GM12878 (cell line): ENCODE results near the gene MVB12B. TPM values are rescaled to one million over a fixed set of nuclear protein-coding genes. Genes with fewer than 3 reads are reported as not detected.

Experiments used
- ATAC-seq: fragments of 200-7000 bp; cut with Tn5 transposase; 3 replicates; pipeline ENCODE4 v1.9.1; 2020; ENCODE audit warnings: mild to moderate bottlenecking, moderate library complexity
- BruUV-seq: library from RNA; stranded (reverse); fragments of 400-500 nt; replicated peaks from 2 replicates; lab custom pipeline; 2021; lab: Mats Ljungman, UMichigan
- CTCF ChIA-PET: fragments of 300-600 bp; sonication (Branson Sonifier 250); formaldehyde crosslinking; extraction: SDS; loops from one replicate; lab custom pipeline; 2021; ENCODE audit warnings: inconsistent platforms; lab: Yijun Ruan, JAX
- POLR2A ChIA-PET: fragments of 350-600 bp; formaldehyde crosslinking; extraction: SDS; loops from one replicate; lab custom pipeline; 2021; ENCODE audit warnings: inconsistent platforms; lab: Charles Lee
- RAD21 ChIA-PET: fragments of 300-600 bp; sonication (Branson Sonifier 250); formaldehyde crosslinking; loops from one replicate; lab custom pipeline; 2023; ENCODE audit warnings: antibody characterized with exemption; ENCODE audit not compliant: unreplicated experiment; lab: Charles Lee
- SMC1A ChIA-PET: fragments of 300-600 bp; sonication (Branson Sonifier 250); formaldehyde crosslinking; loops from one replicate; lab custom pipeline; 2023; ENCODE audit not compliant: unreplicated experiment, uncharacterized antibody; lab: Charles Lee
- DNase-seq: peaks from one replicate; pipeline ENCODE4 v3.0.0-alpha.2; 2011; ENCODE audit warnings: low read depth, low spot score
- FAIRE-seq: peaks from 3 replicates; lab custom pipeline; 2011; peaks lifted over from hg19 to GRCh38; lab: Jason Lieb, UNC
- H2AFZ ChIP-seq: 2 replicates; pipeline ENCODE4 v1.6.0; 2011; ENCODE audit warnings: low read depth, low read length, control low read depth; ENCODE audit not compliant: control insufficient read depth
- H3K27ac ChIP-seq: 2 replicates; pipeline ENCODE4 v1.5.1; 2011; ENCODE audit warnings: control low read depth; ENCODE audit not compliant: control insufficient read depth, insufficient read depth
- H3K27me3 ChIP-seq, 2 experiments: replicated peaks in 1 of 2; 2 replicates each; pipeline versions ENCODE4 v1.6.0 to v1.6.1; 2011; ENCODE audit warnings: low read length in 1 of 2; ENCODE audit not compliant: control insufficient read depth in 2 of 2, insufficient read depth in 2 of 2
- H3K36me3 ChIP-seq, 2 experiments: 2 replicates each; pipeline ENCODE4 v1.5.1; 2011; ENCODE audit warnings: low read length in 1 of 2; ENCODE audit not compliant: control insufficient read depth in 2 of 2, insufficient read depth in 2 of 2
- H3K4me1 ChIP-seq: 2 replicates; pipeline ENCODE4 v1.6.1; 2011; ENCODE audit warnings: mild to moderate bottlenecking, low read length, moderate library complexity, mixed read lengths; ENCODE audit not compliant: control insufficient read depth, insufficient read depth
- H3K4me2 ChIP-seq: 2 replicates; pipeline ENCODE4 v1.6.0; 2011; ENCODE audit warnings: control low read depth; ENCODE audit not compliant: control insufficient read depth, insufficient read depth
- H3K4me3 ChIP-seq: fragments of 200-600 bp; sonication (generic); 2 replicates; pipeline ENCODE4 v1.5.1; 2016
- H3K79me2 ChIP-seq: 2 replicates; pipeline ENCODE4 v1.6.0; 2011; ENCODE audit warnings: low read length; ENCODE audit not compliant: control insufficient read depth, insufficient read depth
- H3K9ac ChIP-seq: 2 replicates; pipeline ENCODE4 v1.8.0; 2011; ENCODE audit warnings: low read length, control low read depth, mixed read lengths; ENCODE audit not compliant: control insufficient read depth, insufficient read depth
- H3K9me3 ChIP-seq: replicated peaks from 3 replicates; pipeline ENCODE4 v1.5.1; 2011; ENCODE audit warnings: mild to moderate bottlenecking, low read length; ENCODE audit not compliant: control insufficient read depth, insufficient read depth
- H4K20me1 ChIP-seq: 2 replicates; pipeline ENCODE4 v1.6.0; 2011; ENCODE audit not compliant: control insufficient read depth, insufficient read depth
- BACH1 ChIP-seq: fragments of 450-650 bp; IDR thresholded peaks from 2 replicates; pipeline ENCODE4 v1.6.1; 2017; ENCODE audit warnings: mild to moderate bottlenecking, borderline replicate concordance
- HSF1 ChIP-seq: fragments of 150-350 bp; IDR thresholded peaks from 2 replicates; pipeline ENCODE4 v1.6.1; 2014; ENCODE audit warnings: mild to moderate bottlenecking, low read depth, low read length
- IRF5 ChIP-seq: fragments of 450-650 bp; IDR thresholded peaks from 2 replicates; pipeline ENCODE4 v1.6.1; 2017; ENCODE audit warnings: borderline replicate concordance
- MLLT1 ChIP-seq: fragments of 450-650 bp; IDR thresholded peaks from 2 replicates; pipeline ENCODE4 v1.6.1; 2016; ENCODE audit warnings: mild to moderate bottlenecking
- MTA2 ChIP-seq: fragments of 450-650 bp; IDR thresholded peaks from 2 replicates; pipeline ENCODE4 v1.6.1; 2016; ENCODE audit warnings: low read depth, mild to moderate bottlenecking, moderate library complexity
- MTA3 ChIP-seq: IDR thresholded peaks from 2 replicates; pipeline ENCODE4 v1.6.1; 2012; ENCODE audit warnings: low read length, inconsistent platforms, borderline replicate concordance
- MYC ChIP-seq: IDR thresholded peaks from 2 replicates; pipeline ENCODE4 v1.6.1; 2011; ENCODE audit warnings: mild to moderate bottlenecking, low read length, moderate library complexity, inconsistent platforms; ENCODE audit not compliant: insufficient read depth, insufficient replicate concordance, insufficient read length, severe bottlenecking
- NFYB ChIP-seq: IDR thresholded peaks from 2 replicates; pipeline ENCODE4 v1.6.1; 2011; ENCODE audit warnings: low read depth, mild to moderate bottlenecking, low read length, improper control_type of control experiment, moderate library complexity; ENCODE audit not compliant: insufficient read depth
- NR2F1 ChIP-seq: fragments of 450-650 bp; conservative IDR thresholded peaks from 2 replicates; pipeline ENCODE4 v1.6.1; 2017; ENCODE audit warnings: mild to moderate bottlenecking
- PBX3 ChIP-seq: IDR thresholded peaks from 2 replicates; pipeline ENCODE4 v1.6.1; 2011; ENCODE audit warnings: mild to moderate bottlenecking, low read depth, low read length, moderate library complexity; ENCODE audit not compliant: insufficient replicate concordance
- RCOR1 ChIP-seq: conservative IDR thresholded peaks from 2 replicates; pipeline ENCODE4 v1.6.1; 2012; ENCODE audit warnings: low read depth, low read length, improper control_type of control experiment
- RFX5 ChIP-seq: IDR thresholded peaks from 2 replicates; pipeline ENCODE4 v1.6.1; 2011; ENCODE audit warnings: low read depth, low read length, improper control_type of control experiment
- SMARCA5 ChIP-seq: fragments of 450-650 bp; IDR thresholded peaks from 2 replicates; pipeline ENCODE4 v1.6.1; 2017; ENCODE audit warnings: mild to moderate bottlenecking
- USF1 ChIP-seq: IDR thresholded peaks from 2 replicates; pipeline ENCODE4 v1.6.1; 2011; ENCODE audit warnings: borderline replicate concordance, low read depth, mild to moderate bottlenecking, moderate library complexity, mixed read lengths, low read length; ENCODE audit not compliant: insufficient read depth; ENCODE audit errors: extremely low read length
- WRNIP1 ChIP-seq: IDR thresholded peaks from 2 replicates; pipeline ENCODE4 v1.6.1; 2011; ENCODE audit warnings: low read depth, low read length, improper control_type of control experiment, borderline replicate concordance
- ZBED1 ChIP-seq: IDR thresholded peaks from 2 replicates; pipeline ENCODE4 v1.6.1; 2016; ENCODE audit warnings: borderline replicate concordance
- WGBS: methylation state at CpG from one replicate; pipeline ENCODE4 v1.1.6; 2016; ENCODE audit warnings: low lambda C conversion rate; ENCODE audit not compliant: insufficient replicate concordance, insufficient coverage; ENCODE audit errors: missing lambda C conversion rate; 5-methylcytosine and 5-hydroxymethylcytosine counted together
- in situ Hi-C: fragments of 300-500 bp; cut with MboI; formaldehyde crosslinking; loops from 9 replicates; pipeline ENCODE4 v1.14.3; 2018; ENCODE audit warnings: mixed read lengths
- intact Hi-C: fragments of 100-400 bp; cut with micrococcal nuclease; formaldehyde crosslinking; loops from one replicate; pipeline ENCODE4 v1.14.2; 2022; ENCODE audit not compliant: unreplicated experiment
- polyA plus RNA-seq, 11 experiments: library from polyadenylated mRNA; depleted of rRNA in 4 of 11; unstranded in 6 of 11; stranded (reverse) in 5 of 11; fragments of >200 nt; fragmentation: Nextera tagmentation in 4 of 11; fragmentation: Illumina TruSeq in 1 of 11; extraction: Ambion mirVana in 4 of 11; extraction: Trizol in 1 of 11; gene quantifications; 1 replicate in 1 of 11; 2 replicates in 10 of 11; pipeline versions ENCODE4 v1.2.1 to v1.2.3, GENCODE V29; 2011 to 2016; ENCODE audit warnings: inconsistent platforms in 2 of 11, missing spikeins in 2 of 11, low read depth in 1 of 11
- total RNA-seq, 4 experiments: library from RNA; depleted of rRNA in 3 of 4; stranded (reverse); fragments of >200 nt in 3 of 4; fragmentation: Illumina TruSeq in 1 of 4; extraction: Trizol in 1 of 4; gene quantifications; 2 replicates each; pipeline versions ENCODE4 v1.2.1 to v1.2.3, GENCODE V29; 2013 to 2021

The MVB12B gene
- total and polyA plus RNA-seq, 10 of the 15 experiments (the other 5 are each of a cell fraction or from before 2014, with no cell fraction given), result 0.08 TPM; not detected in 9

- BruUV-seq, result no TSS peak
- no peak for TF ChIP-seq NFYB
- TF ChIP-seq PBX3, result no peak
- no peak for TF ChIP-seq RFX5
- TF ChIP-seq WRNIP1, result no peak
- TF ChIP-seq HSF1, result no peak
- no peak for TF ChIP-seq USF1
- no peak for TF ChIP-seq BACH1
- no peak for TF ChIP-seq MLLT1
- TF ChIP-seq MYC, result no peak
- no peak for TF ChIP-seq NR2F1
- no peak for TF ChIP-seq MTA3
- TF ChIP-seq IRF5, result no peak
- no peak for TF ChIP-seq SMARCA5
- TF ChIP-seq MTA2, result no peak
- TF ChIP-seq ZBED1, result no peak
- no peak for TF ChIP-seq RCOR1
These were observed 177.7 kb downstream of the MVB12B start for GRCh38 chr9:126504086-126504976.

More at GRCh38 chr9:126504086-126504976, 177.7 kb downstream of the MVB12B start:
- H3K9me3 ChIP-seq, result no peaks in the 10 kb centered on the region
- FAIRE-seq (no peak), DNase-seq (no peak), ATAC-seq (no peak)
- no peak overlapping the region for H3K9ac ChIP-seq
- H2AFZ ChIP-seq, result no peak overlapping the region
- H3K79me2 ChIP-seq, result no peaks in the 10 kb centered on the region
- intact Hi-C loops, result no loop called here
- no peaks in the 10 kb centered on the region for H3K4me1 ChIP-seq
- peaks cover 4% of the 10 kb centered on the region; the same call in 1 of the 2 replicates for H4K20me1 ChIP-seq
- in situ Hi-C loops, result loop anchor here (5.0 kb wide), 1 partner anchor 53 kb away; no protein-coding TSS in a partner anchor
- peaks cover 1 to 5% of the 10 kb centered on the region in 2 experiments; a peak in 3 of 4 replicates for H3K27me3 ChIP-seq
- POLR2A ChIA-PET, result no interaction called here
- WGBS, result 30% methylated on average over 31 of the region's 31 CpGs
- no peak overlapping the region for H3K4me3 ChIP-seq
- CTCF ChIA-PET, result no interaction called here
- SMC1A ChIA-PET, result no interaction called here
- no peak overlapping the region for H3K27ac ChIP-seq
- no peaks in the 10 kb centered on the region for H3K36me3 ChIP-seq
- RAD21 ChIA-PET, result no interaction called here
- H3K4me2 ChIP-seq, result no peak overlapping the region
